Esophagus squamous epithelium (tissue), 4 donors: ENCODE results near the gene COASY.

Source experiments
- CTCF ChIP-seq, 6 experiments: fragments of 450-650 bp in 4 of 6; fragments of 200-600 bp in 2 of 6; sonication (generic) in 2 of 6; IDR thresholded peaks; one replicate each; pipeline ENCODE4 v1.5.1; 2016 to 2019; ENCODE audit warnings: antibody characterized with exemption in 6 of 6, mild to moderate bottlenecking in 4 of 6, moderate library complexity in 4 of 6
- POLR2A ChIP-seq, 4 donors: fragments of 450-650 bp; IDR thresholded peaks; one replicate each; pipeline ENCODE4 v1.6.1; 2017; ENCODE audit warnings: antibody characterized with exemption in 4 of 4, mild to moderate bottlenecking in 4 of 4, moderate library complexity in 3 of 4

GRCh38 chr17:42520540-42520951 is 41.4 kb upstream of the COASY start:
- no peak for TF ChIP-seq CTCF (IDR thresholded peaks at IDR 0.05)
- TF ChIP-seq POLR2A (IDR thresholded peaks at IDR 0.05): no peak
